Measurements from ENCODE around the gene TPRX1.
"Not testable (repeated sequence)": the region's sequence is repeated elsewhere in the genome, so short reads cannot be mapped to it uniquely, and the experiment has no call there.

TPRX1 gene

DNA sequence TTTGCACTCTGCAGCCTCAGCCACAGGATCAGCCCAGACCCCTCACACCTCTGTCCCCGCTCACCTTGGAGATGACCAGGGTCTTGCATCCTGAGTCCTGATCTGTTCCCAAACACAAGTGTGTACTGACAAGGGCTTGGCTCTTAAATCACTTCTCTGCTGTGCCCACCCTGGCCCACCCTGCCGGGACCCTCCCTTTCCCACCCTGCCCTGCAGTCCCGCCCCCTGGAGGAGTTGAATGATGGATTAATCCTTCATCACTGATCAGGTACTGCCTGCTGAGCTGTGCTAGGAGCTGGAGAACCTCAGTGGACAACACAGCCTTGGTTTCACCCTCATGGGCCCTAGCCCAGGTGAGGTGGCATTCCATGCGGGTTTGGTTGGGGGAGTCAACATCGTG lies at the start of gene TPRX1:
Gene TPRX1 (minus strand): TSS at position 101 of the 400 bp plus-strand sequence. CDS start 12 bp downstream, at position 89.
- not testable (repeated sequence) for DNase-seq (ENCODE audit: low read depth in 1 of 2, low spot score in 1 of 2)

DNA sequence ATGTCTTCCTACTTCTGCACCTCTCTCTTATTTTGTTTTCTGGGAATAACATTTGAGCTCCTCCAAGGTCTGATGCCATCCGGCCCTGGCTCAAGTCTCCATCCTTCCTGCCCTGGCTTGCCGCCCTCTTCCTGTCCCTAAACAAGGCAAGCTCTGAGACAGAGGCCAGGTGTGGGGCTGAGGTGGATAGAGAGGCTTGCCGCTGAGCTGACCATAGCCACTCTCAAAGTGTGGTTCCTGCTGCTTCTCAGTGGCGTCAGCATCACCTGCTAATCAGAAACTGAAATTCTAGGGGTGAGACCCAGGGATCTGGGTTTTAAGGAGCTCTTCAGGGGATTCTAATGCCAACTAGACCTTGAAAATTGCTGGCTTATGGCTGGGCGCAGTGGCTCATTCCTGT lies 48.7 kb upstream of the TPRX1 start:
- no peak for DNase-seq (ENCODE audit: low read depth in 1 of 2, low spot score in 1 of 2)

DNA sequence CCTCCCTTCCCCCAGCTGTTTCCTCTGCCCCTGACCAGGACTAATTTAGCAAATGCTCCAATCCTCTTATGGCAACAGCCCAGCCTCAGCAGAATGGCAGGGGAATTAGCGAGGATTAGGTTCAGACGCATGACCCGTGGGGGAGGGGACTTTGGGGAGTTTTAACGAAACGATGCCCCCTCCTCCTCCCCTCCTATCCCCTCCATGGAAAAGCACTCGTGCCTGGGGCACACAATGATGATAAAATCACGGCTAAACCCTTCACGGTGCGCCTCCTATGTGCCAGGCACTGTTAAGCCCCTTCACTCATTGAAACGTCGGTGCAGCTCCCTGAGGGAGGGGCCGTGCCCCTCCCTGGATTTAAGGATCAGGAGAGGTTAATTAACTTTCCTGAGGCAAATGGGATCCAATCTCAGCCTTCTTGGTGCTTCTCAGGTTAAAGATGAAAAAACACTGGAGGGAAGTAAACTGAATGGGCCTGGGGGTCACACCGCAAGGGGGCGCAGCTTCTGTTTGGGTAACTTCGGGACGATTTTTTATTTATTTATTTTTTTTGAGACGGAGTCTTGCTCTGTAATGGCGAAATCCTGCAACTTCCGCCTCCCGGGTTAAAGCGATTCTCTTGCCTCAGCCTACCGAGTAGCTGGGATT lies 44.6 kb upstream of the TPRX1 start:
- peak in 1 of 2 donors; percentile 20 for DNase-seq (ENCODE audit: low read depth in 1 of 2, low spot score in 1 of 2)

- no peak for DNase-seq (ENCODE audit: low read depth in 1 of 2, low spot score in 1 of 2)
These were observed 44.1 kb upstream of the TPRX1 start for GRCh38 chr19:47848425-47848822.

DNA sequence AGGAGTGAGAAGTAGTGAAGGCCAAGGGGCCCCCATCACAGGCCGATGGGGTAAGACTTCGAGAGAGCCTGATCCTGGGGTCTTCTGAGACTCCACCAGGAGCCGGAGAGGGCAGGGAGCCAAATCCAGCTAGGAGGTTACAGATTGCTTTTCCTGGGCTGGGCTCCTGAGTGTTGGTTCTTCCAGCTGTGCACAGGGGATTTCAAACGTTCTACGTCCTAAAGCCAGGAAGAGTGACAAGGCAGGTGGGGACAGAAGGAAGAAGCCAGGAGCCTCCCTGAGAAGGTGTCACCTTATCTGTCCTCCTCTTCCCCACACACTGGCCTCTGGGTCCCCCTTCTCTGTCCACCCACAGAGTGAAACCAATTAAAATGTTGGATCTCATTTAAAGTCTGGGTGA lies 38.6 kb upstream of the TPRX1 start:
- no peak for DNase-seq (ENCODE audit: low read depth in 1 of 2, low spot score in 1 of 2)

DNA sequence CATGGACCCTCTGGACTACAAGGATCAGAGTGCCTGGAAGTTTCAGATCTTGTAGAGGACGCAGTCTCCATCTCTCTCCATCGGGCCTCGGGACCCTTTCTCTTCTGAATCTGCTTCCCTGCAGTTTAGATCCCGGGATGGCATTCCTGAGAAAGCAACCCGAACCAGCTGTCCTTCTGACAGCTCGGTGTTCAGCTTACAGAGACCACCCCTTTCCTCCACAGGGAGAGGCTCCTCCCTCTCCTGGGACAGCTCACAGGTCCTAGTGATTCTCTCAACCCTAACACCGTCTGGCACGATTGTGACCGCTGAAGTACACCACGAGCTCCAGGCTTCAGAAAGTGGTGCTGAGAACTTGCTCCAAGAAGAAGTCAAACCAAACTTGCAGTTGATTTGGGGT lies 35.6 kb upstream of the TPRX1 start:
- no peak for DNase-seq (ENCODE audit: low read depth in 1 of 2, low spot score in 1 of 2)

GRCh38 chr19:47839411-47839810 lies 35.1 kb upstream of the TPRX1 start:
- no peak for DNase-seq (ENCODE audit: low read depth in 1 of 2, low spot score in 1 of 2)

- no peak for DNase-seq (ENCODE audit: low read depth in 1 of 2, low spot score in 1 of 2)
These were observed 31.7 kb upstream of the TPRX1 start for GRCh38 chr19:47836038-47836437.

- no peak for DNase-seq (ENCODE audit: low read depth in 1 of 2, low spot score in 1 of 2)
These were observed 28.4 kb upstream of the TPRX1 start for GRCh38 chr19:47832723-47833122.

DNA sequence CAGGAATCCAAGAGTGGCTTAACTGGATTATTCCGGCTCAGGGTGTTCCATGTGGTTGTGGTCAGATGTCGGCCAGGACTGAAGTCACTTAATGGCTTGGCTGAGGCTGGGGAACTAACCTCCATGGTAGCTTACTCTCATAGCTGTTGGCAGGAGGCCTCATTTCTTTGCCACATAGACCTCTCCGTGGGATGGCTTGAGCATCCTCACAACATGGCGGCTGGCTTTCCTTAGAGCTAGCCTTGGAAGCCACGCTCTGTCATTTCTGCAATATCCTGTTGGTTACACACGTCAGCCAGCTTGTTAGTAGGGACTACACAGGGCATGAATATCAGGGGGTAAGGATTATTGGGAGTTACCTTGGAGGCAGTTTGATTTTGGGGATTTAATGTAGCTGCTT lies 22.4 kb upstream of the TPRX1 start:
- no peak for DNase-seq (ENCODE audit: low read depth in 1 of 2, low spot score in 1 of 2)

GRCh38 chr19:47824396-47824795 lies 20.0 kb upstream of the TPRX1 start:
- no peak for DNase-seq (ENCODE audit: low read depth in 1 of 2, low spot score in 1 of 2)

GRCh38 chr19:47821460-47822020 lies 17.2 kb upstream of the TPRX1 start, which contains the start of gene CRX:
CRX (plus strand) TSS chr19:47821937; CDS start chr19:47834444, 12,507 bp downstream.
- no peak for DNase-seq (ENCODE audit: low read depth in 1 of 2, low spot score in 1 of 2)

DNA sequence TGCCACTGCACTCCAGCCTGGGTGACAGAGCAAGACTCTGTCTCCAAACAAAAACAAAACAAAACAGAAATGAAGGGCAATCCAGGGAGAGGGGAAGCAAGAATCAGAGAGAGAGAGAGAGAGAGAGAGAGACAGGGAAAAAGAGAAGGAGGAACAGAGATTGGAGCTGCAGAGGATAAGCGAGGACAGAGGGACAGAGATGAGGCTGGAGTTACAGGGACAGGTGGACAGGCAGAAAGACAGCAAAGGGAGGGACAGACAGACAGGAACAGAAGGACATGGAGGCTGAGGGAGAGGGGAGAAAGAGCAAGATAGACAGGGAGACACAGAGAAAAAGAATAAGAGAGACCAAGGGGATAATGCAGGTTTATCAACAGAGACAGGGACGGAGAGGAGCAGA lies 16.1 kb upstream of the TPRX1 start:
- no peak for DNase-seq (ENCODE audit: low read depth in 1 of 2, low spot score in 1 of 2)

- DNase-seq (ENCODE audit: low read depth in 1 of 2, low spot score in 1 of 2) = no peak
These were observed 15.5 kb upstream of the TPRX1 start for GRCh38 chr19:47819858-47820257.

GRCh38 chr19:47818221-47818620 lies 13.9 kb upstream of the TPRX1 start:
- not testable (repeated sequence) for DNase-seq (ENCODE audit: low read depth in 1 of 2, low spot score in 1 of 2)

DNA sequence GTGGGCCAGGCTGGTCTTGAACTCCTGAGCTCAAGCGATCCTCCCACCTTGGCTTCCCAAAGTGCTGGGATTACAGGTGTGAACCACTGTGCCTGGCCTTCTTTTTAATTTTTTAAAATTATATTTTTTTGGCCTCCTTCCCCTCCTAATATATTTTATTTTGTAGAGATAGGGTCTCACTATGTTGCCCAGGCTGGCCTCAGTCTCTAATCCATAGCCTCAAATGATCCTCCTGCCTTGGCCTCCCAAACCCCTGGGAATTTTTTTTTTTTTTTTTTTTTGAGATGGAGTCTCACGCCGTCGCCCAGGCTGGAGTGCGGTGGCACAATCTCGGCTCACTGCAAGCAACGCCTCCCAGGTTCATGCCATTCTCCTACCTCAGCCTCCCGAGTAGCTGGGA lies 11.9 kb upstream of the TPRX1 start:
- not testable (repeated sequence) for DNase-seq (ENCODE audit: low read depth in 1 of 2, low spot score in 1 of 2)

DNA sequence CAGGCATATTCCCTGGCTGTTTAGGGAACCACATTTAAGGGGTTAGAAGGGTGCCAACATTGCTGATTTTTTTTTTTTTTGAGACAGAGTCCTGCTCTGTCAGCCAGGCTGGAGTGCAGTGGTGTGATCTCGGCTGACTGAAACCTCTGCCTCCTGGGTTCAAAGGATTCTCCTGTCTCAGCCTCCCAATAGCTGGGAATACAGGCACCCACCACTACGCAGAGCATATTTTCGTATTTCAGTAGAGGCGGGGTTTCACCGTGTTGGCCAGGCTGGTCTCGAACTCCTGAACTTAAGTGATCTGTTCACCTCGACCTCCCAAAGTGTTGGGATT lies 9.6 kb upstream of the TPRX1 start:
- DNase-seq (ENCODE audit: low read depth in 1 of 2, low spot score in 1 of 2) = no peak

DNA sequence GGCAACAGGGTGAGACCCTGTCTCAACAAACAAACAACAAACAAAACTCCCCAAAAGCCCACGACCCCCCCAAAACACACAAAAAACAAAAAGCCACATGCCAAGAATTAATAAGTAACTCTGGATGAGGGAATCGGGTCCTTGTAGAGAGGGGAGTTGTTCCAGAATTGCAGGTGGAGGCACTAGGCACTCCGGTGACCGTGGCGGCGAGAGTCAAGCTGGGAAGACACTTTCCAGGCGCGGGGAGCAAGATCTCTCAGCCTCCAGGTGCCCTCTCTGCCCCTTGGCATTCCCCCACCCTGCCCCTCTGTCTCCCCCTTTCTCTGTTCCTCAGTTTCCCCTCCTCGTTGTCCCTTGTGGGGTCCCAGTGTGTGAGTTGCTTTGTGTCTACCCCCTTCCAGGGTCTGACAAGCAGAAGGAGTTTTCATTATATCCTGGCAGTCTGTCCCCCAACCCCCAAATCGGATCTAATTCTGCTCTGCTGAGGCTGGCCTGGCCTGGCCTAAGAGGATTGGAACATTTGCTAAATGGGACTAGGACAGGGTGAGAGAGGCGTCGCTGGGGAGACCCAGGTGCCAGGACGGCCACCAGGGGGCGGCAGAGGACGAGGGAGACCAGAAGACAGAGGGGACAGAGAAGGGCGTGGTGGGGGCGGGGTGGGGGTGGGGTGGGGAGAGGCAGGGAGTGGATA lies 9.1 kb upstream of the TPRX1 start:
- DNase-seq (ENCODE audit: low read depth in 1 of 2, low spot score in 1 of 2) = peak; percentile 53 to 70

- DNase-seq (ENCODE audit: low read depth in 1 of 2, low spot score in 1 of 2) = no peak
These were observed 2.1 kb upstream of the TPRX1 start for GRCh38 chr19:47806435-47806834.

DNA sequence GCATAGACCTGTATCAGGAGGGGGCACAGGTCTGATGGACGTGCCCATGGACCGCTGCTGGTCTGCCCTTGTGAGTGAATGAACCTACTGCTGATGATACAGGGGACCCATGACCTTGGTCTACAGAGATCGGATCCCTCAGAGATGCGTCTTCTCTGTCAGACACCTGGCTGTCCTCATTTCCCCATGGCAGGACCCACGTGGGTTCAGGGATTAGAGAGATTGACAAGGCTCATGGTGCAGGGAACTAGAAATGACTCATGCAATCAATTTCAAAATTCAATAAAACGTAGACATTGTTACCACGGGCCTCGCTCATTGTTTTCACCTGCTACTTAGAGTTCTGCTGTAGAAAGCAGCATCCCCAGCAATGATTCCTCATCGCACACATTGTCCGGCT lies 962 bp upstream of the TPRX1 start:
- DNase-seq (ENCODE audit: low read depth in 1 of 2, low spot score in 1 of 2) = no peak

DNA sequence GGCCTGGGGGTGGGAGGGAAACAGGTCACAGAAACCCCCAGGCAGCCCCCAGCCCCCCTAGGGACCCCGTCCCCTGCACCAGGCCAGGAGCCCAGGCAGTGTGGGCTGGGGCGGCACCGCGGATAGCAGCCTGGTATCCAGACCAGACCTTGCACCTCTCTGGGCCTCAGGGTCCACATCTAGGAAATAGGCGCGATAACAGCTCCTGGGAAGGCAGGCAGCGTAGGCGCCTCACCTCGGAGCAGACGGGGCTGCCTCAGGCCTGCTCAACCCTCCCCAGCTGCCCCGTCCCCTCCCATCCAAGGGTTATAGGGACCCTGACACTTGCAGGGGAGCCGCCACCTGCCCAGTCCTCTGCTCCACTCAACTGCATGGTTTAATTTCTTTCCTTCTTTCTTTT lies 680 bp downstream of the TPRX1 start:
- not testable (repeated sequence) for DNase-seq (ENCODE audit: low read depth in 1 of 2, low spot score in 1 of 2)

DNA sequence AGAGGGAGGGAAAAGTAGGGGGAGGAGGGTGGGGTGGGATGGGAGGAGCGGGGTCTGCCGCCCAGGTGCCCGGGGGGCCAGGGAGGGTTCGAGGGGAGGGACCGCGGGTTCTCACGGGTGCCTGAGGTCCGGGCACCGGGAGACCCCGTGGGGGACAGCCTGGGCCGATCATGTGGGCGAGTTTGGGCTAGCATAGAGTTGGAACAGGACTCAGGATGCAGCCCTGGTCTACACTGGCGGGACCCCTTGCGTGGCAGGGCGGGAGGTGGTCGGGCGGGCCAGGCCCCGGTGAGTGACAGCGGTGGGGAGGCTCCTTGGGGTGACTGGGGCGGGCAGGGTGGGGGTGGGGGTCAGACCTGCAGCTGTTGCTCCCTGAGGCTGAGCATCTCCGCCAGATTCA lies 1.2 kb downstream of the TPRX1 start:
- not testable (repeated sequence) for DNase-seq (ENCODE audit: low read depth in 1 of 2, low spot score in 1 of 2)
